H9 (cell line): Measurements from ENCODE around the gene TLR8. TPM values are rescaled to one million over a fixed set of nuclear protein-coding genes. Genes with fewer than 3 reads are reported as not detected.

Experiments
- DNase-seq: peaks from one replicate; pipeline ENCODE4 v3.0.0-alpha.2; 2017
- H2AFZ ChIP-seq: one replicate; pipeline ENCODE4 v1.6.1; 2013; ENCODE audit warnings: mild to moderate bottlenecking, low read length, control low read depth, moderate library complexity
- H2AK5ac ChIP-seq: 2 replicates; pipeline ENCODE4 v1.6.1; 2013; ENCODE audit warnings: low read length, control low read depth, mixed read lengths; ENCODE audit not compliant: insufficient read length
- H2BK120ac ChIP-seq: one replicate; pipeline ENCODE4 v1.6.1; 2013; ENCODE audit warnings: low read depth, mild to moderate bottlenecking, low read length, control low read depth, inconsistent platforms; ENCODE audit not compliant: poor library complexity, severe bottlenecking
- H2BK12ac ChIP-seq: 2 replicates; pipeline ENCODE4 v1.6.1; 2013; ENCODE audit warnings: low read length, control low read depth, mixed read lengths, low read depth; ENCODE audit not compliant: insufficient read length
- H2BK15ac ChIP-seq: 2 replicates; pipeline ENCODE4 v1.6.1; 2013; ENCODE audit warnings: low read depth, low read length, control low read depth
- H2BK20ac ChIP-seq: one replicate; pipeline ENCODE4 v1.6.1; 2013; ENCODE audit warnings: low read depth, mild to moderate bottlenecking, low read length, control low read depth, inconsistent platforms; ENCODE audit not compliant: poor library complexity, severe bottlenecking
- H2BK5ac ChIP-seq: 2 replicates; pipeline ENCODE4 v1.6.1; 2013; ENCODE audit warnings: low read length, control low read depth, mixed read lengths; ENCODE audit not compliant: insufficient read length
- H3K14ac ChIP-seq: 2 replicates; pipeline ENCODE4 v1.6.1; 2013; ENCODE audit warnings: low read length, control low read depth; ENCODE audit not compliant: insufficient read depth
- H3K18ac ChIP-seq: 2 replicates; pipeline ENCODE4 v1.6.1; 2013; ENCODE audit warnings: low read depth, mild to moderate bottlenecking, mixed read lengths, low read length, control low read depth; ENCODE audit not compliant: insufficient read length
- H3K23ac ChIP-seq: 2 replicates; pipeline ENCODE4 v1.6.1; 2013; ENCODE audit warnings: low read length, control low read depth, mixed read lengths, low read depth; ENCODE audit not compliant: insufficient read length
- H3K23me2 ChIP-seq: 2 replicates; pipeline ENCODE4 v1.6.1; 2013; ENCODE audit warnings: low read depth, mild to moderate bottlenecking, mixed read lengths, low read length, control low read depth; ENCODE audit not compliant: insufficient read length, poor library complexity, severe bottlenecking
- H3K27ac ChIP-seq: 2 replicates; pipeline ENCODE4 v1.5.1; 2013; ENCODE audit warnings: low read length, control low read depth, mixed read lengths, low read depth; ENCODE audit not compliant: insufficient read length
- H3K27me3 ChIP-seq: 2 replicates; pipeline ENCODE4 v1.6.1; 2013; ENCODE audit warnings: low read length, control low read depth, inconsistent platforms; ENCODE audit not compliant: insufficient read depth
- H3K4ac ChIP-seq: 2 replicates; pipeline ENCODE4 v1.6.1; 2013; ENCODE audit warnings: low read depth, mild to moderate bottlenecking, control low read depth, inconsistent platforms, low read length, moderate library complexity
- H3K4me1 ChIP-seq: 2 replicates; pipeline ENCODE4 v1.6.1; 2013; ENCODE audit warnings: low read length, control low read depth, inconsistent platforms; ENCODE audit not compliant: insufficient read depth
- H3K4me2 ChIP-seq: 2 replicates; pipeline ENCODE4 v1.6.1; 2013; ENCODE audit warnings: low read length, control low read depth, mixed read lengths; ENCODE audit not compliant: insufficient read length, insufficient read depth
- H3K56ac ChIP-seq: 2 replicates; pipeline ENCODE4 v1.6.1; 2013; ENCODE audit warnings: low read depth, mild to moderate bottlenecking, mixed read lengths, low read length, control low read depth; ENCODE audit not compliant: insufficient read length
- H3K79me1 ChIP-seq: 2 replicates; pipeline ENCODE4 v1.6.1; 2013; ENCODE audit warnings: low read depth, mild to moderate bottlenecking, moderate library complexity, low read length, control low read depth, inconsistent platforms; ENCODE audit not compliant: insufficient read depth, poor library complexity, severe bottlenecking
- H3K79me2 ChIP-seq: 2 replicates; pipeline ENCODE4 v1.6.1; 2013; ENCODE audit warnings: low read length, control low read depth, inconsistent platforms; ENCODE audit not compliant: insufficient read depth
- H3K9ac ChIP-seq: 2 replicates; pipeline ENCODE4 v1.6.1; 2013; ENCODE audit warnings: low read length, control low read depth, mixed read lengths; ENCODE audit not compliant: insufficient read length; ENCODE audit errors: extremely low read depth
- H3K9me3 ChIP-seq: one replicate; pipeline ENCODE4 v1.6.1; 2013; ENCODE audit warnings: low read depth, low read length, inconsistent platforms; ENCODE audit not compliant: control insufficient read depth
- H3T11ph ChIP-seq: one replicate; pipeline ENCODE4 v1.6.1; 2013; ENCODE audit warnings: mild to moderate bottlenecking, low read length, control low read depth, inconsistent platforms
- H4K20me1 ChIP-seq: one replicate; pipeline ENCODE4 v1.6.1; 2013; ENCODE audit not compliant: control insufficient read depth, insufficient read length, insufficient read depth
- H4K5ac ChIP-seq: 2 replicates; pipeline ENCODE4 v1.6.1; 2013; ENCODE audit warnings: low read depth, mild to moderate bottlenecking, mixed read lengths, low read length, control low read depth; ENCODE audit not compliant: insufficient read length
- H4K8ac ChIP-seq: replicated peaks from 2 replicates; pipeline ENCODE4 v1.6.1; 2013; ENCODE audit warnings: low read length, control low read depth, mixed read lengths, low read depth; ENCODE audit not compliant: insufficient read length
- H4K91ac ChIP-seq: 2 replicates; pipeline ENCODE4 v1.6.1; 2013; ENCODE audit warnings: low read depth, mild to moderate bottlenecking, moderate library complexity, mixed read lengths, low read length, control low read depth; ENCODE audit not compliant: insufficient read length
- H3K27ac Mint-ChIP-seq, 3 experiments: 2 replicates in 2 of 3; 3 replicates in 1 of 3; pipeline ENCODE4 v1.8.0; 2020 to 2021; ENCODE audit warnings: mixed read lengths in 3 of 3, mild to moderate bottlenecking in 1 of 3, moderate library complexity in 1 of 3
- H3K27me3 Mint-ChIP-seq: 2 replicates; pipeline ENCODE4 v1.8.0; 2021; ENCODE audit warnings: low read depth, mild to moderate bottlenecking, moderate library complexity, mixed read lengths
- H3K36me3 Mint-ChIP-seq, 3 experiments: 2 replicates in 2 of 3; 3 replicates in 1 of 3; pipeline ENCODE4 v1.8.0; 2020 to 2021; ENCODE audit warnings: low read depth in 3 of 3, mixed read lengths in 3 of 3; ENCODE audit not compliant: insufficient read depth in 1 of 3
- H3K4me1 Mint-ChIP-seq, 2 experiments: 2 replicates each; pipeline ENCODE4 v1.8.0; 2020; ENCODE audit warnings: mixed read lengths in 2 of 2
- H3K4me3 Mint-ChIP-seq, 2 experiments: 2 replicates in 1 of 2; 3 replicates in 1 of 2; pipeline ENCODE4 v1.8.0; 2020 to 2021; ENCODE audit warnings: mild to moderate bottlenecking in 2 of 2, mixed read lengths in 2 of 2, moderate library complexity in 1 of 2
- H3K9me3 Mint-ChIP-seq, 2 experiments: 2 replicates in 1 of 2; 3 replicates in 1 of 2; pipeline ENCODE4 v1.8.0; 2020; ENCODE audit warnings: mild to moderate bottlenecking in 2 of 2, mixed read lengths in 2 of 2, moderate library complexity in 1 of 2
- CTCF ChIP-seq: fragments of 200-600 bp; sonication (generic); conservative IDR thresholded peaks from 3 replicates; pipeline ENCODE4 v1.8.0; 2021; ENCODE audit warnings: antibody characterized with exemption, mild to moderate bottlenecking
- WGBS: extraction: QIAGEN DNeasy Blood & Tissue Kit; methylation state at CpG from one replicate; pipeline ENCODE4 v1.1.7; 2013; ENCODE audit warnings: missing lambda C conversion rate, low lambda C conversion rate, mixed read lengths; ENCODE audit not compliant: insufficient read length; ENCODE audit errors: extremely low coverage; 5-methylcytosine and 5-hydroxymethylcytosine counted together
- total RNA-seq: library from RNA; stranded (reverse); gene quantifications from 2 replicates; pipeline ENCODE4 v1.2.1, GENCODE V29; 2021

Gene TLR8
- total RNA-seq, 1 experiment from 2014 or later: not detected

DNA sequence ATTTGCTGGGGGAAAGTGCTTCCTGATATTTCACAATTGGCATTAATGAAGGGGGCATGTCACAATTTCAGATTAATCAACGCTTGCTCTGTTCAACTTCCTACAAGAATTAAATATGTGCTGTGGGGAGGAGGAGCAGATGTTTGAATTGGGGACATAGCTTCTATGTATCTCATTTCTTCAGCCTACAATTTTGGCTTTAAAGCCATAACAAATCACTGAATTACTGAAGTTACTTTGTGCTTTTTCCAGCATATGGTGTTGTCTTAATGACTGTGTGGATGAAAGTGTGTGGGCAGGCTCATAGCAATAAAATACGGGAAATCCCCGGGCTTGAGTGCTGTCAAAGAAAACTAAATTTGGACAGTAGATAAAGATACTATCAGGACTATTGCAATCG, 38.7 kb upstream of the TLR8 start:
- H3K56ac ChIP-seq: no peak overlapping the region
- H3K79me1 ChIP-seq: no peaks in the 10 kb centered on the region
- peaks cover 5% of the 10 kb centered on the region for H3K9me3 ChIP-seq
- H2AFZ ChIP-seq: no peak overlapping the region
- WGBS: no CpG with 5 or more reads among the region's 4 CpGs
- Mint-ChIP-seq H3K4me3 (no peak overlapping the region), H3K27me3 (no peaks in the 10 kb centered on the region), H3K9me3 (peaks cover 59 to 73% of the 10 kb centered on the region in 2 experiments), H3K4me1 (peaks cover 6 to 8% of the 10 kb centered on the region in 2 experiments), H3K36me3 (peaks cover 2 to 13% (median 8%) of the 10 kb centered on the region in 3 experiments; a peak in 5 of 7 replicates), H3K27ac (no peak overlapping the region)
- no peak overlapping the region for H2BK120ac ChIP-seq
- no peak overlapping the region for H2AK5ac ChIP-seq
- H4K5ac ChIP-seq: no peak overlapping the region
- no peak overlapping the region for H4K8ac ChIP-seq
- H3K4me2 ChIP-seq: no peak overlapping the region
- H2BK15ac ChIP-seq: no peak overlapping the region
- TF ChIP-seq CTCF: no peak
- no peak overlapping the region for H3K23ac ChIP-seq
- H3K18ac ChIP-seq: no peak overlapping the region
- no peak overlapping the region for H2BK20ac ChIP-seq
- H3T11ph ChIP-seq: no peak overlapping the region
- H3K79me2 ChIP-seq: no peaks in the 10 kb centered on the region
- H4K20me1 ChIP-seq: no peaks in the 10 kb centered on the region
- no peak overlapping the region for H4K91ac ChIP-seq
- no peak overlapping the region for H3K14ac ChIP-seq
- H3K4me1 ChIP-seq: no peaks in the 10 kb centered on the region
- H3K23me2 ChIP-seq: no peaks in the 10 kb centered on the region
- no peak overlapping the region for H2BK5ac ChIP-seq
- DNase-seq: no peak
- H3K27ac ChIP-seq: no peak overlapping the region
- no peak overlapping the region for H3K9ac ChIP-seq
- H3K27me3 ChIP-seq: no peaks in the 10 kb centered on the region
- H3K4ac ChIP-seq: no peak overlapping the region
- H2BK12ac ChIP-seq: no peak overlapping the region
